GM12874 (cell line): Measurements from ENCODE around the gene SLAIN1.

Experiments
- CTCF ChIP-seq: IDR thresholded peaks from 2 replicates; pipeline ENCODE4 v1.5.1; 2011; ENCODE audit warnings: low read depth, mild to moderate bottlenecking, control low read depth, low read length, moderate library complexity; ENCODE audit not compliant: insufficient read depth

The SLAIN1 gene

GRCh38 chr13:77717508-77717907, 20.0 kb downstream of the SLAIN1 start:
- TF ChIP-seq CTCF: no peak

GRCh38 chr13:77719128-77719527, 21.6 kb downstream of the SLAIN1 start:
- TF ChIP-seq CTCF: no peak

GRCh38 chr13:77720988-77721387, 23.5 kb downstream of the SLAIN1 start:
- no peak for TF ChIP-seq CTCF

- no peak for TF ChIP-seq CTCF
Measured at GRCh38 chr13:77724092-77724491, 26.6 kb downstream of the SLAIN1 start.

GRCh38 chr13:77725071-77725470, 27.6 kb downstream of the SLAIN1 start:
- no peak for TF ChIP-seq CTCF

GRCh38 chr13:77728265-77729125, 31.0 kb downstream of the SLAIN1 start:
- TF ChIP-seq CTCF: no peak

GRCh38 chr13:77729502-77730221, 32.2 kb downstream of the SLAIN1 start:
- no peak for TF ChIP-seq CTCF
